Measurements from ENCODE around the gene ADAMTS19.
A peak's percentile ranks its signal among the peaks of the same experiment; 100 is the strongest.

ADAMTS19 gene

DNA sequence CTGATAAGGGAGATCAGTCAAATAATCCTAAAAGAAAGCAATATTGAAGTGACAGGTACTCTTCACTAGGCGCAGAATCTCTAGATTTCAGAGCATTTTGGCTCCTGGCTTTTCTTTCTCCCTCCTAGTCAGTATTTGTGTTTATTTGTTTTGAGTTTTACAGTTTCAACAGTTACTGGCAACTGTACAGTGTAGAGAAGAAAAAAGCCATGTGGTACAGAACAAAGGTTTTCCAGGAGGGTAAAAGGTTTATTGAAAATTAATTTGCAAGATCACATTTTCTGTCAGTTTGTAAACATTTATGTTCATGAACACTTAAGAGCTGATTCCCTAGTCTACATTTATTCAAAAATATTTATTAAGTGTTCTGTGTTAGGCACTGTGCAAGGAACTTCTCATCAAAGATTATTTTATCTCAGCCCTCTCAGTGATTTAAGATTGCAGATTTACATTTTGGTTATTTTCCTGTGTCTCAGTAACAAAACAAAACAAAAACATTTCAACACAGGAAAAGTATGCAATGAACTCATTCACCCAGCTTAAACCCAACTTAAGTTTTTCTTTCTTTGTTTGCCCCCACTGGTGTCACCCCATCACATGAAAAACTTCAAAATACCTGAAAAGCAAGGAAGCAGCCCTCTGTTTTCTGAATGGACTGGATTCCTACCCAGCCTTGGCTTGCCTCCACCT, 300.7 kb downstream of the ADAMTS19 start:
- no peak for DNase-seq (ENCODE audit: extremely low read depth in 1 of 2, low read depth in 1 of 2)

DNA sequence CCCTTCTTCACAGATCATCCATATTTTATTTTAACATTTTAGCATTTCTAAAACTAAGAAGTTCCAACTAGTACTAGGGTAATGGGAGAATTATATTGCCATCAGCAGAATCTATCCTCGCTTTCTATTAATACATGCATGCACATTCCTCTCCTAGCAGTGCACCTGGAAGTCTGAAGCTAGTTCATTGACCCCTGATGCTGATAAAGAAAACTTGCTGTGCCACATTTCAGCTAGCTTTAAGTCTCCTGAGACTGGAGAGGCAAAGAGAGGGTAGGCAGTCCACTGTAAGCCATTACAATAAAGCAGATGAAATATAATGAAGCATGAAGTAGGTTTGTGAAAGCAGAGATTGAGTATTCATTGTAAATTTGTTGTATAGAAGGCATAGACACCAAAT, 303.6 kb downstream of the ADAMTS19 start:
- DNase-seq (ENCODE audit: extremely low read depth in 1 of 2, low read depth in 1 of 2): no peak

DNA sequence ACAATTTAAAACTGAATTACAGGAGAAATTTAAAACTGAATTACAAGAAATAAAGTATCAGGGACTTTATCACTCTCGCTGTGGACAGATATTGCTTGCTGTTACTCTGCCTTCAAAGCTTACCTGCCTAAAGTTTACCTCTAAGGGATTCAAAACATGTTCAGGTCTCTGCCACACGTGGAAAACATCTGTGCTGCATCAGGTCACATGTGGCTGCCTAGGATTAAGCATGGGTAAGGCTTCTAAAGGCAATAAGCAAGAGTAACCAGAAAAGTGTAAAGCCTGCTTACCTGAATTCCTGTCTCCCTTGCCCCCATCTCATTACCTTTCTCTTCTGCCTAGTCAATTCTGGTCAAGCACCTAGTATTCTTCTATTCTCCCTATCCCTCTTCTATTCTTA, 306.7 kb downstream of the ADAMTS19 start:
- no peak for DNase-seq (ENCODE audit: extremely low read depth in 1 of 2, low read depth in 1 of 2)

DNA sequence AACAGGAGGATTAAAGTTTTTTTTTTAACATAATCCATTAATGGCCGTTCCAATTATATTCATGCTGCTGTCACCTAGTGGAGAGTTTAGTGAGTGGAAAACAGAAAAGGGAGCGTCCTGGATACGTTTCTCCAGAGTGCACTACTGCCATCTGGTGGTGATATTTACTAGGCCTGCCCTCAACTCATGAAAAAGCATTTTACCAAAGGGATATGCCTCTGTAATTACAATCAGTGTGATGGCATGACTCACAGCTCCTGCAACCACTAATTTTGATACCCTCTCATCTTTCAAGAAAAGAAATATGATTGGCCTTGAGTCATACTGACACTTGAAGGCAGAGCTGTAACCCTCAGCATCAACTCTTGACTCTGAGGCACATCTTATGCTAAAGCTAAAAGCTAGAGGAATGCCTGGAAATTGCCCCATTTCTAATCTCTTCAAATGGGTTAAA, 307.9 kb downstream of the ADAMTS19 start:
- DNase-seq (ENCODE audit: extremely low read depth in 1 of 2, low read depth in 1 of 2): peak in 1 of 2 donors; percentile 2

DNA sequence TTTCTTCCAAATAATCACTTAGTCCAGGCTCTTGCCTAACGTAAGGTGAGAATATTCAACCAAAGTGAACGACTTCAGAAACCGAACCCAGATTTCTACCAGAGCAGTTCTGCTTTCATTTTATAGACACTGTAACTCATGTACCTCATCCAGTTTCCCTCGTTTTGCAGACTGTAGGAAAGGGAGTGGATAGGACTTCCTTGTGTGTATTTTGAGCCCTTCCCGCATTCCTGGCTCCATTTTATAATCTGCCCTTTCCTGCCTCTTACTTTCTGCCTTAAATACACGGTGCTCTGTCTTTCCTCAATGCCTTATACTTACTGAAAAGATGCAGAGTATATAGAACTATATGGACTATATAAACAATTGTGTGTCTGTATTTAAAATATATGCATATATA, 308.6 kb downstream of the ADAMTS19 start:
- no peak for DNase-seq (ENCODE audit: extremely low read depth in 1 of 2, low read depth in 1 of 2)

DNA sequence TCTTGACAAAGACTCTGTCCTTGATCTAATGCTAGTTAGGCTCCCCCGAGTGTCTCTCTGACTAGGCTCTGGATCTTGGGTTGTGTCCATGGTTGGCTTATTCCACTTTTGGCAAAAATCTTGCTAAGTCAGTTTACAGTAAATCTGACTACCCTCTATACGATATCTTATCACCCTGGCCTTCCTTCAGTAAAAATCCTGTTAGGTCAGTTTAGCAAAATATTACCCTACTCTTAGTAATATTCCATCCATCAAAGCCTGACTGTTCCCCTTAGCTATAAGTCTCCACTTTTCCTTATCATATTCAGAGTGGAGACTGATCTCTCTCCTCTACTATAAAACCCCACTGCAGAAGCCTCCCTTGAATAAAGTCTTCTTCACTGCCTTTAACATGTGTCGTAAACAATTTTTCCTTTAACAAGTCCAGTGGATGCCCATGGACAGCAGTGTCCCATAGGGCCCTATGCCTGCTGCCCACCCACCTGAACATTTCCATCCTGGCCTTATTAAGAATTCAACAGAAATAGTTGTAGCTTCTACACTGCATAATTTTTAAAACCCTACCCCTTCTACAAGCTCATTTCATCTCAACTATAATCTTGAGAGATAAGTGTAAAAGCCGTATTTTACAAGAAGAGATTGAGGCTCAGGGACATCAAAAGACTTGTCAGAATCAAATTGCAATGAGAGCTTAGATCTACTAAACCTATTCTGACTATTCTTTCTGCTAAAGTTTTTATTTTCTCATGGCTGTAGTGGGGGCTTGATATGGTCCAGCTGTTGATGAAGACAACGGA, 310.1 kb downstream of the ADAMTS19 start:
- DNase-seq (ENCODE audit: extremely low read depth in 1 of 2, low read depth in 1 of 2): no peak

DNA sequence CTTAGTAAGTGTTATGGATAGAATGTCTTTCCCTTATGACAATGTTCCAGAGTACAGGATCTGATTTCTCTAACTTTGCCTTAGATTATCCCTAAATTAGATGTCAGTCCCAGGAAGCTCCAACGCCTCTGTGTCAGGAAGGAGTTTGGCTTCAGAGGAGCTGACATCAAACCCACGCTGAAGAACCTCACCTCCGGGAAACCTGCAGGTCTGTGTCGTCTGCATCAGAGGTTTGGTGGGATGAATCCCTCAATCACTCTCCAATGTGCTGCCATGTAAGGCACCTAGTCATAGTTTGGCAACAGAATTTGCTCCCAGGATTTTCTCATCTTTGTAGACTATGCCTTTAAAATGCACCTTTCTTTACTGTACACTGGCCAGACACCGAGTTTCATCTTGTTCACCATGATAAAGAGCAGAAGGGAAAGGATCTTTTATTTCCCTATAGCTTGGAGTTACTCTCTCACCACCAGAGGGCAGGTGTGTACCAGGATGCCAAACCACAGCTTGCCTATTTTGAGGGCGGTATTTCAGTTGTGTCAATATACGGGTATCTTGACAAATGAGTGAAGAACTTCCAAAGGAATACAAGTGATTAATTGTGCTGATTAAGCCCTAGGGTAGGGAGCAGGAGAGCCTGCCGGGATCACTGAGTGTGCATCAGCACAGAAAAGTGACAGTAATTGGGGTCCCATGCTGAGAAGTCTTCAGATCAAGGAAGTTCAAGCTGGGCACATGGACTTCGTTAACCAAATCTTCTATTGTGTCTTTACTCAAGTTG, 311.1 kb downstream of the ADAMTS19 start:
- no peak for DNase-seq (ENCODE audit: extremely low read depth in 1 of 2, low read depth in 1 of 2)

DNA sequence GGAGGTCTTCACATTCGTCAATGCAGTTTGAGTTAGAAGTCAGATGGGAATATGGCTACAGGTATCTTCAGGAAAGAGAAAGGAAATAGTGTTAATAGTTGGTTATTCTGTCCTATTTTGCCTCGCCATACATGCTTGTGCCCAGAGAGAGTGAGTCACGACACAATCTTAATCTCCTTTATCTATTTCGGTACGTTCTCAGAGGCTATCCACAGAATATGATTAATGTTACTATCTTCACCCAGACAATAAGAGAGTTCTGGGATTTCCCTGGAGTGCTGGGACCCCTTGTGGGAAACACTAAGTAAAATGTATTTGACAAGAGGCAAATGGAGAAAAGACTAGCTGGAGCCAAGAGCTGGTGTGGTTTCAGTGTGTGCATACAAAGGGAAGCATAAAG, 313.3 kb downstream of the ADAMTS19 start:
- DNase-seq (ENCODE audit: extremely low read depth in 1 of 2, low read depth in 1 of 2): no peak

DNA sequence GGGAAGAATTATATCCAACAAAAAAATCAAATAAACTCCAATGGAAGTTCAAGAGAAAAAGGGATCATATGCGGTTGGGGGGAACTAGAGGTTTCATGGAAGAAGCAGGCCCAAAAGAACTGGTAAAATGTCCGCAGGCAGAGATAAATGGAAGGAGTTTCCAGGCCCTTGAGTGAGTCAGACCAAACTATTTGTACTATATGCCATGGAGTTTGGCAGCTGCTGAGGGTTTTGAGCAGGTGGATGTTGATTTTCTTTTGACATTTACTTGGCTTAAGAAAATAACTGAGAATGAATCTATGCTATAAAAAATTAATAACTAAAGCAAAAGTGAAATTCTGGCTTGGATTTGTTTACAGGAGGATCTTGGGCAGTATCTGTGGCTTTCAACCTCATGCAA, 321.5 kb downstream of the ADAMTS19 start:
- DNase-seq (ENCODE audit: extremely low read depth in 1 of 2, low read depth in 1 of 2): no peak
